Activated T-helper 1 cell treated with Interleukin-2 at 50 U/mL for 16 hours (primary cell): ENCODE data around the gene IL1RL2.

Experiments used
- DNase-seq: peaks from one replicate; pipeline ENCODE4 v3.0.0-alpha.2; 2020; ENCODE audit warnings: low read depth

IL1RL2 gene

DNA sequence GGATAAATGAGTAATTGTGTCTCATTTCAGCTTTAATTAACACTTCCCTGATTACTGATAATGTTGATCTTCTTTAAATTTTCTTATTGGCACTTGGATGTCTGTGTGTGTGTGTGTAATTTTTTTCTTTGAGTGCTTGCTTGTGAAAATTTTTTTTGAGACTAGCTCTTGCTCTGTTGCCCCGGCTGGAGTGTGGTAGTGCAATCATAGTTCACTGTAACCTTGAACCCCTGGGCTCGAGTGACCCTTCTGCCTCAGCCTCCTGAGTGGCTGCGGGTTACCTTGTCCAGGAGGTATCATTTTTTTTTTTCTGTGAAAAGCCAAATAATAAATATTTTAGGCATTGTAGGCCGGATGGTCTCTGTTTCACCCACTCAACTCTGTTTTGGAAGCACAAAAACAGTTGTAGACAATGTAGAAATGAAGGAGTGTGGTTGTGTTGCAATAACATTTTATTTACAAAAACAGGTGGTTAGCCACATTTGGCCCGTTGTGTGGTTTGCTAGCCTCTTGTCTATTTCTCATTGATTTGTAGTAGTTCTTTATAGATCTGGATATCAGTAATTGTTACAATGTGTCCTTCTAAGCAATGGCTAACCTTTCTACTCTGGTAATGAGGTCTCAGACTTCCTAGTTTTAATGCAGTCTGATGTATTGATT, 7.9 kb downstream of the IL1RL2 start:
- no peak for DNase-seq

- DNase-seq = no peak
These were observed 10.7 kb downstream of the IL1RL2 start for GRCh38 chr2:102197389-102198137.

- DNase-seq = no peak
These were observed 13.7 kb downstream of the IL1RL2 start for GRCh38 chr2:102200539-102200938.

- no peak for DNase-seq
These were observed 17.8 kb downstream of the IL1RL2 start for GRCh38 chr2:102204638-102205037.

GRCh38 chr2:102206666-102207341, 20.0 kb downstream of the IL1RL2 start:
- no peak for DNase-seq

- no peak for DNase-seq
These were observed 22.0 kb downstream of the IL1RL2 start for GRCh38 chr2:102208774-102209173.

DNA sequence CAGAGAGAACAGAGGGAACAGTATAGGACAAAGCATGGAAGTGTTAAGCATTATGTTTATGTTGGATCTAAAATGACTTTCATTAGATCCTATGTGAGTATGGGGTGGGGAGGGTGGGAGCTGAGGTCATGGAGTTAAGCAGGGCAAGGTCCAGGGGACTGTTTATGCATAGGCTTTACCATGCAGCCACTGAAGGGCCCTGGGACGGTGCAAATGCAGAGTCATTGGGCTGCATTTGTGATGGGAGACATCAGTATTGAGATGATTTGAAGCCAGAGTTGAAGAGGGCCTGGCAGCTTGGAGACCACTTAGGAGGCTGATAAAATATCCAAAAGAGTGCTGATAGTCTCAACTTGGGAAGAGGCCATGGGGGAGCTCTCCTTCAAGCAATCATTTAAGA, 22.7 kb downstream of the IL1RL2 start:
- DNase-seq = no peak

- no peak for DNase-seq
These were observed 30.2 kb downstream of the IL1RL2 start for GRCh38 chr2:102217032-102217431.

DNA sequence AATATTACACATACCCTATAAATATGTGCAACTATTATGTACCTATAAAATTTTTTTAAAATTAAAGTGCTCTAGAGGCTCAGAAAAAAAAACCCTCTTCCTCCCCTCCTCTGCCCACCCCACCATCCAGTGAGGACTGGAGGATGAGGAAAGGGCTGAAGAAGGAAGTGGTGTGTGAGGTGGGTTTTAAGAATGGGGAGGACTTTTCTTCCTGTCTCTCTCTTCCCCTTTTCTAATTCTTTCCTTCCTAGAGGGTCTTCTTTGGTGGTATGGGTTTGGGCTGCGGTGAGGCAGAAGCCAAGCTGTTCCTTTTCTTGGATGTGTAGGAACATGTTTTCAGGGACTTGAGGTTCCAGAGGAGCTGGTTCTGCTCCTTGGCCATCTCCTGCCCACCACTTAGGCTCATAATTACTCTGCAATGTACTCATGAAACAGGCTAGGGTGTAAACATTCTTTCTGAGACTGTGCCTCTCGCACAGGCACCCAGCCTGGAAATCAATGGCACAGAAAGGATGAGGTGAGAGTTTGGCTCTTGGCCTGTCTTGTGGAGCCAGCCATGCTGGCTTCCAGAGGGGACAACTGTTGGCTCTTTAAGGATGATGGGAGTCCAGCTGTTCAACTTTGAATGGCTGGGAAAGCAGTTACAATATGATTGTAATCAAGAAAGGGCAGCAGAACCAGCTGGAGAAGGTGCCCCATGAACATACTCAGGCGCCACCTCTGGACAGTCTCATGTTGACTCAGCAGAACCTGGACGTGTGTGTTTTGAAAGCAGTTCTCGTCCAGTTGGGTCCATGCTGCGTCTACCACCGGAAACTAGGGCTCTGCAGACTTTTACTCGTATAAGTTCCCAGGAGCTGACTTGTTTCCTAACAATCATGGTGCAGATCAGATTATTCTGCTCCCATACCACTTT, 38.3 kb downstream of the IL1RL2 start:
- DNase-seq = no peak

DNA sequence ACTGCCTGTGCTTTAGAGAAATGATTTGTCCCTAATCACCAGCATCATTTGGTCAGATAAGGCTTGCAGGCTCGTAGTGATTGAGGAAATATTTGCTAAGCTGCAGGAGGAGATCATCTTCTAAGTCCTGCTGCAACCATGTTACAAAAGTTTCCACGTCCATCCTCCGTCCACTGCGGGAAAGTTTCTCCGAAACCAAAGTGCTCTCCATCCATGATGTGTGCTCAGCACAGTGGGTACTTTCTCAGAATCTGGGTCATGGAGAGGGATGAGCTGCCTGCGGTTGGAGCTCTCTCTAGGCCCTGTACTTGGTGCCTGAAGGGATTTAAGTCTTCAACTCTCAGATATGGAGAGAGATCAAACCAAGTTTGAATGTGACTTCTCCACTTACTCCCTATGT, 39.3 kb downstream of the IL1RL2 start:
- DNase-seq = no peak

DNA sequence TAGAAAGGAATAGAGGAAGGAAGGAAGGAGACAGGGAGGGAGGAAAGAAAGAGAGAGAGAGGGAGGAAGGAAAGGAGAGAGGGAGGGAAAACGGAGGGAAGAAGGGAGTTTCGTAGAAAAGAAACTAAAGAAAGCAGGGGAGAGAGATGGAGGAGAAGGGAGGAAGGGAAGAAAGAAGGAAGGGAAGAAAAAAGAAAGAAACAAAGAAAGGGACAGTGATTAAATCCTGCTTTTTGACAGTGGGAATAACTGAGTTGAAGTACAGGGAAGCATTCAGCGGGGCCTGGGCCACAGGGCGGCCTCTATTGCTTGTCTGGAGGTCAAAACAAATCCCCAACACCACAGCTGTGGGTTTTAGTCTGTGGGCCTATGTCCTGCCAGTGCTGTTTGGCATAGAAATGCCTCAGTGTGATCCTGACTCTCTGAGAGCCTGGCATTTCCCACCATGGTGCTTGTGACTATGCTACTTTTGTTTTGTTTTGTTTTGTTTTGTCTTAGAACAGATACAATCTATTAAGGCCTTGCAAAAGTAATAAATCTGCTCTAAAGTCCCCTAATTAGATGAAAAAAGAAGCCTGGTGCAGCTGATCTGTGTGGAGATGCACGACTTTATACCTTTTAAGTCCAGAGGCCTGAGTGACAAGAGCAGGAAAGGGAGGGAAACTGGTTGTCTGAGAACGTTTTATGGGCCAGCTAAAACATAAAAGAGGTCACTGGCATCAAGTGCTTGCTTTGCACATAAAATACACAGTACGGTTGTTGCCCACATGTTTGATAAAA, 40.0 kb downstream of the IL1RL2 start:
- no peak for DNase-seq

- no peak for DNase-seq
These were observed 42.4 kb downstream of the IL1RL2 start for GRCh38 chr2:102229141-102229769.

GRCh38 chr2:102230410-102230909, 43.6 kb downstream of the IL1RL2 start:
- DNase-seq = no peak

DNA sequence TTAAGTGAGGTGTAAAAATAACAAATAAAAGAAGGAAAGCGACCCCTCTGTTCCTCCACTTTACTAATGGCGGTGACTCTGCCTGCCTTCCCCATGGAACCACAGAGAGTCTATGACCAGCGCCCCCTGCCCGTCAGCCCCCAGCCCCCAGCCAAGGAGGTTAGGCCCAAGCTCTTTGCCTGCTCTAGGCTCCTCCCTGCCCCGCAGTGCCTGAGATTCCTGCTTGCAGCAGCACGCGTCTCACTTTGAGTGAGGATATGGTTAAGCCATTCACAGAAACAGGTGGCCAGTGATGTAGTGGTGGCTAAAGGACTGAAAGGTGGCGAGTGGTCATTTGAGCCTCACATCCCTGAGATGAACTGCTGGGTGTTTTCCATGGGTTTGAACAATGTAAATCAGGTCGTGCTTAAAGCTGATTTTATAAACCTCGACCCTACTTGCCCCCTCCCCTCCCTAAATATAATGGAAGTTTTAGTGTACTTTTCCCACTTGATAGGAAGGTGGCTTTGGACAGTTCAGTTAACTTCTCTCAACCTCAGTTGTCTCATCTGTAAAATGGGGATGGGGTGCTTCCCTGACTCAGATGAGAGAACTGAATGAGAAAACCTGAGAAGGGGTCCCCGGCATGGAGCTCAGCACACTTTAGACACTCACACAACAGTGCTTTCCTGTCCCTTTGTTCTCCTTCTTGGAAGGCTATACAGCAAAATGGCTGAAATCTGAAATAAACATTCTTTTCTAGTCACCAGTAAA, 46.5 kb downstream of the IL1RL2 start:
- DNase-seq = no peak

DNA sequence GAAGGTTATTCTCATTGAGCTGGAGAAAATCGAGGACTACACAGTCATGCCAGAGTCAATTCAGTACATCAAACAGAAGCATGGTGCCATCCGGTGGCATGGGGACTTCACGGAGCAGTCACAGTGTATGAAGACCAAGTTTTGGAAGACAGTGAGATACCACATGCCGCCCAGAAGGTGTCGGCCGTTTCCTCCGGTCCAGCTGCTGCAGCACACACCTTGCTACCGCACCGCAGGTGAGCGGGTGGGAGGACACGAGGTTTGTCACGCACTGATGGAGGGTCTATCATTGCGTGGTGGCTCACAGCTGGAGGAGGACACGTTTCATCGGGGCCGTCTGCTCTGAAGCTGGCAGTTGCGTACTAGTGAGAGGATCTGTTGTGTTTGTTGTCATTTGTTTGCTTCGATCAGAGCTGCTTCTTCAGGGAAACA, 48.2 kb downstream of the IL1RL2 start:
- DNase-seq = no peak

- DNase-seq = no peak
These were observed 48.7 kb downstream of the IL1RL2 start for GRCh38 chr2:102235491-102235890.

DNA sequence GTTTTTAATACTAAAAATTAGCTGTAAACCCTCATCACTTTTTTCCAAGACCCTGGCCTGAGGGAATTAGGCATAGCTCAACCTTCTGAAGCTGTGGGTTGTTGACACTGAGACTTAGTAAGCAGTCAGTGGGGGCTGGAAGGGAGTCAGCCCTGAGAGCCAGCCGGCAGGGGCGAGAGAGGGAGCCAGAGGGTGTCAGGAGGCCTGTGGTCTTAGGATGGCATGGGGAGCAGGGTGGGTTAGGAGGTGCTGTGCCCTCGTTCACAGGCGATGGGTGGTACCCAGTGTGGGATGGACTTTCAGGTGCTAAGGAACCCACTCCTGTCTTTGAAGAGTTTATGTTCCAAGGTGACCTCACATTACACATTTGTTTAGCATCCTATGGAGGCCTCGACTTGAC, 49.3 kb downstream of the IL1RL2 start:
- no peak for DNase-seq

- no peak for DNase-seq
These were observed 50.4 kb downstream of the IL1RL2 start for GRCh38 chr2:102237176-102237575.

DNA sequence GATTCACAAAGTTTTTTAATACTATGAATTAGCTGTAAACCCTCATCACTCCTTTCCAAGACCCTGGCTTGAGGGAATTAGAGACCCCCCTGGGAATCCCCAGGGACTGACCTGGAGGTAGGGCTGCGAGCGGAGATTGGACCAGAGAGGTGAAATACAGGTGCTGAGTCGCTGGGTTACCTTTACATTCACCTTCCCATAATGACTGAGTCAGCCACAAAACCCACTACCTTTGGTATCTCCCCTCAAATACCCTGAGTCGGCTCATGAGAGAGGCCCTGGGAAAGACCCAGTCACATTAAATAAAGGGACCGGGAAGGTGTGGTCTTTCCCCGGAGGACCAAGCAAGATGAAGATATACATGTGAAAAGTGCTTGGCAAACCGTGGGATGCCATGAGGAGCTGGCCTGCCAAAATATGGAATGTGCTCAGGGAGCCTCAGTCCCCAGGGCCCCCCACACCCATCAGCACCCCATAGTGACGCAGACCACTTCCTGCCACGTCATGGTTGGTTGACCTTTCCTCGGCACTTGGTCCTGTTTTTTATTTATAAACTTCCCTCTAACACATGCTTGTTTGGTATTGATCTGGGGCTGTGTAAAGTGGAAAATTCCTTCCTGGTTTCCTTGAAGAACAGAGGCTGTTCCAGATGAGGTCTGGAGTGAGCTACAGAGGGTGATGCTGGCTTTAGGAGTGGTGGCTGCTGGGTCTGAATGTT, 51.4 kb downstream of the IL1RL2 start:
- DNase-seq = no peak
